ENCODE results near the gene ETFA. TPM values are rescaled to one million over a fixed set of nuclear protein-coding genes. Genes with fewer than 3 reads are reported as not detected.

ETFA gene
- total RNA-seq, 1 donor from 2014 or later, result 165 TPM

DNA sequence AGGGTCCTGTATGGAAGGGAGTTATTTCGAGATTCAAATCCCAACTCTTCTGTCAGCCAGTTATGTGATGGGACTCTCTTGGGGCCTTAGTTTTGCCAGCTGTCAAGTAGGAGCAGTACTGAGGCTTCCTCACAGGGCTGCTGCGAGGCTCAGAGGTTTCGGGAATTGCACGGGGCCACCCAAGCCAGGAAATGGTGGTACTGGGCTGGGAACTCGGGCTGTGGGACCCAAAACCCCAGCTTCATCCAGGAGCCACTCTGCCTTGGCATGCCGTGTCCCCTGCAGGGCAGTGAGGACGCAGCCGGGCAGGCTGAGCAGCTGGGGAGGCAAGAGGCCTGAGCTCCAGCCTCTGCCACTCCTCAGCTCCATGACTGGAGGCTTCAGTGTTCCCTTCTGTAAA, 118.6 kb downstream of the ETFA start:
- DNase-seq, result no peak

GRCh38 chr15:76191539-76192244, 119.6 kb downstream of the ETFA start:
- DNase-seq, result peak; percentile 23

GRCh38 chr15:76190751-76191538, 120.3 kb downstream of the ETFA start:
- DNase-seq, result peak; percentile 82

- no peak for DNase-seq
Observed at GRCh38 chr15:76190070-76190564, 121.2 kb downstream of the ETFA start.

- no peak for DNase-seq
Observed at GRCh38 chr15:76189106-76189505, 122.2 kb downstream of the ETFA start.

GRCh38 chr15:76187163-76187562, 124.1 kb downstream of the ETFA start:
- DNase-seq, result no peak

- DNase-seq, result peak; percentile 78
Observed at GRCh38 chr15:76185716-76186115, 125.6 kb downstream of the ETFA start.

DNA sequence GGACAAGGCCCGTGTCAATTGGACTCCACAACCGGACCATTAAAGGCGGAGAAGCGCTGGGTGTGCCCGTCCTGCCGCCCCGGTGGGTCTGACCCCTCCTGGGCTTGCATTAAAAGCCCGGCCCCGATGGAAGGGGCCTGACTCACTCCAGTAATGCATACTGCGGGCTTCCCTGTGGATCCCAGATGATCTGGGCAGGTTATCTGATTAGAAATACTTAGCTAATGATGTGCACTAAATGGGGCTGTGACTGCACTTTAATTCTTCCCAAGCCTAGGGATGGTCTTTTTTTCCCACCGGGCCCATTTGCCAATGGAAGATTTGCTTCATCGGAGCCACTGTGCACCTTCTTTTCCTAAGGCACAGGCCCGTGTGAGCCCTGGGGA, 126.6 kb downstream of the ETFA start:
- DNase-seq, result no peak

DNA sequence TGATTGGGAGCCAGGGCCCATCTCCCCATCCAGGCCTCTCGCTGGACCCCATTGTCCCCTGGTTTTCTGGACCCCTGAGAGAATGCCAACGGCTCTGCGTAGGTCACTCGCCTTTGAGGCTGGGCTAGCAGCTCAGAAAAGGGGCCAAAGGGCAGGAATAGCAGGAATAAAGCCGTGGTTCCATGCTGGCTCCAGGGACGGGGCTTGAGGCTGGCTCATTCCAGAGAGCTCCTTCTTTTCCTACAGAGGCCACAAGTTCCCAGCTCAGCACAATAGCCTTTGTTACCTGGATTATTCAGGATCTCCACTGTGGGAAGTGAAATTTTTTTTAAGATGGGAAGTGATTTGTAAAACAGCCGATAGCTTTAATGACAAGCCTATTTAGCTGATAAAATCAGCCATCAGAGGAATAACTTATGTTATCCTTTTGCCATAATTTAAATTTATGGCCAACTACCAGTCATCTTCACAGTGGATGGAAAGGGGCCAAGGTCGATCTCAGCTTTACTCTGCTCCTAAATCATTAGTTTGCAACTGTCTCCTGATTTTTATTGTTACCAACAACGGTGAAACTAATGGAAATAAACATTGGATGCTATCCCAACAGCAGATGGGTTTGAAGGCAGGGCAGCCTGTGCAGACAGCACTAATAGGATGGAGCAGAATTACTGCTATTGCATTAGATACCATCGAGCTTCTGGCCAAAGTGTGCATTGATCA, 127.2 kb downstream of the ETFA start:
- no peak for DNase-seq

GRCh38 chr15:76181705-76182107, 129.6 kb downstream of the ETFA start:
- no peak for DNase-seq

- no peak for DNase-seq
Observed at GRCh38 chr15:76180321-76180720, 130.9 kb downstream of the ETFA start.

- no peak for DNase-seq
Observed at GRCh38 chr15:76179023-76179422, 132.2 kb downstream of the ETFA start.

GRCh38 chr15:76178296-76179000, 132.8 kb downstream of the ETFA start:
- DNase-seq, result no peak

DNA sequence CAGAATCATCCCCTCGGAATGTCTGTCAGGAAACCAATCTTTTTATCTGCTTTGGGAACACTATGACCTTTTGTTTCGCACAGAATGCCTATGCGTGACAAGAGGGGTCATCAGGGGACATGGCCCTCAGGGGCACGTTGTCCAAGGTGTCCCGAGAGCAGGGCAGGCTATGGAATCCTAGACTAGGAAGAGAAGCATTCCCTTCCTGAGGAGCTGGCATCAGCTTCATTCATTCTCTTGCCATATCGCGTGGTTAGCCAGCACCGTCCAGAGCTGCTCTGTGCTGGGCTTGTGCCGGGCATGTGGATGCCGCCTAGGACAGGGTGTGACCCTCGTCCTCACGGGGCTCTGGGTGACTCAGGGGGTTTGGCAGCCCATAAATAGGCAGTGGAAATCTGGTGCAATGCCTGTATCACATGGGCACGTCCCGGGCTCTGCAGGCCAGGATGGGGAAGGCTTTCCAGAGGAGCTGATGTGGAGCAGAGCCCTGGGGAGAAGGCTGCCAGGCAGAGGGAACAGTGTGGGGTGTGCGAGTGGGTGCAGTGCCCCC, 133.7 kb downstream of the ETFA start:
- no peak for DNase-seq

GRCh38 chr15:76176487-76177085, 134.7 kb downstream of the ETFA start:
- DNase-seq, result no peak

DNA sequence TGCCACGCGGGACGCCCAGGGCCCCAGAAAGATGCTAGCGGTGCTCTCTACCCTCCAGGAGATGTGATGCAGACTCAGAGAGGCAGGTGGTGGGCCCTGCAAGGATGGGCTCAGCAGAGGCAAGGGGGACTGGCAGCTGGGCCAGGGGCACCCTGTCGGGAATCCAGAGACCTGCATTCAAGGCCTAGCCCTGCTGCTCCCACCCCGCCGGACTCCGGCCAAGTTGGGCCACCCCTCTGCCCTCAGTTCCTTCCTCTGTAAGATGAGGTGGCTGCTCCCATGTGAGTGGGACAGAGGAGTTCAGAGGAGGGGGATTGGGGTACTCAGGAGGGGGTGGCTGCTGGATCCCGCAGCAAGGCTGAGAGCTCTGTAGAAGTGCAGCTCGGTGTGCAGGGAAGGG, 135.2 kb downstream of the ETFA start:
- DNase-seq, result no peak

GRCh38 chr15:76175442-76175841, 135.8 kb downstream of the ETFA start:
- DNase-seq, result no peak

- no peak for DNase-seq
Observed at GRCh38 chr15:76174654-76175053, 136.6 kb downstream of the ETFA start.

GRCh38 chr15:76173317-76173834, 137.9 kb downstream of the ETFA start:
- DNase-seq, result no peak

GRCh38 chr15:76172782-76173181, 138.5 kb downstream of the ETFA start:
- DNase-seq, result no peak

- DNase-seq, result no peak
Observed at GRCh38 chr15:76169911-76170800, 141.1 kb downstream of the ETFA start.

All from dermis blood vessel endothelial cell (primary cell).